HK-2 (cell line): ENCODE data around the gene SGMS1.

ENCODE experiments used
- DNase-seq: peaks from one replicate; pipeline ENCODE4 v3.0.0-alpha.2; 2018; ENCODE audit not compliant: unreplicated experiment

The SGMS1 gene

DNA sequence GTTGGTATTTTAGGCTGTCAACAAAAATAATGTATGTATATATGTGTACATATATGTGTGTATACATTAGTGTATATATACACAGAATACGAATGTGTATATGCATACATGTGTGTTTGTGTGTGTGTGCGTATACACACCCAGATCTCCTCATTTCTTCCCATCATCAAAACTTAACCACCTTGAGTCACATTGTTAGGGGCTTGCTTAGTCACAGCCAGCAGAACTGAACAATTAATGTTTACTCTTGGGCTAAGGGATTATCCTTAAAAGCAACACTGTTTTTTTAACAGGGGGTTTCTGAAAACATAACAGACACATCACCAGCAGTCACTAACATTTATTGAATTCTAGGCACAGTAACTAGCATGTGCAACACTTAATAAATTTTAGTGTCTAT, 289.5 kb downstream of the SGMS1 start:
- no peak for DNase-seq

DNA sequence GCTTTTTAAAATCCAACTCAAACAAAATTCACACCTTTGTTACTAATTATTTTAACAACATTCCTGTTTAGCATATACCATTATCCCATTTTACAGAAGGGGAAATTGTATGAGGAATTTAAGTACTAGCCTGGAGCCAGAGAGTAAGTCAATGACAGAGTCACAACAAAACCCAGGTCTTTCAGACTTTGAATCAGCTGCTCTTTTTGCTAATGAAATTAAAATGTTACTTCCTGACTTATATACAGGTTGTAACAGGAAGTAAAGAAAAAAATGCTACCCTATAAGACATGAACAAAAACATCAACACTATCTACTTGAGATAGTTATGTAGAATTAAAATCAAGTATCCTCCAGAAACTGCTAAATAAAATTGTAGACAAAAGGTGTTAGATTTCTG, 289.9 kb downstream of the SGMS1 start:
- DNase-seq: no peak

DNA sequence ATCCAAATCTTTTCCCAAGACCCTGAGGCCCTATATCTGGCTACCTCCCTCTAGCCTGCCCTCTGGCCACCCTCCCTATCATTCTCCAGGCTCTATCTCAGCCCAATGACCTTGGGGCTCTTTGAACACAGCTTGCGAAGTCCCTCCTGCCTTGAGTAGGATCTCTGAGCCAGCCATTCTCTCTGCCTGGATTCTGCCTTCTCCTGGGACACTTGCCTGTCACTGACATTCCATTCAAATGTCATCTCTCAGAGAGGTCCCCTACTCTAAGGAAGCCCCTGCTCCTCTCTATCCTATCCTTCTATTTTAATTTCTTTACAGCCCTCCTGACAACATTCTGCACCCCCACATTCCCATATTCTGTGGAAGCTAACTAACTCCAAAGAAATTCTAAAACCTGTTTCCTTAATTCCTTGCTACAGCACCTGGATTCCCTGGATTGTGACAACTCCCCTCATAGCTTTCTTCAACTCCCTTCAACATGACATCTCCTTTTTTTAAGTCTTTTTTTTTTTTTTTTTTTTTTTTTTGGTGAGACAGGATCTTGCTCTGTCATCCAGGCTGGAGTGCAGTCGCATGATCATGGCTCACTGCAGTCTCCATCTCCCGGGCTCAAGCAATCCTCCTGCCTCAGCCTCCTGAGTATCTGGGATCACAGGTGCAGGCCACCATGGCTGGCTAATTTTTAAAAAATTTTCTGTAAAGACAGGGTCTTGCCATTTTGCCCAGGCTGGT, 291.5 kb downstream of the SGMS1 start:
- no peak for DNase-seq

DNA sequence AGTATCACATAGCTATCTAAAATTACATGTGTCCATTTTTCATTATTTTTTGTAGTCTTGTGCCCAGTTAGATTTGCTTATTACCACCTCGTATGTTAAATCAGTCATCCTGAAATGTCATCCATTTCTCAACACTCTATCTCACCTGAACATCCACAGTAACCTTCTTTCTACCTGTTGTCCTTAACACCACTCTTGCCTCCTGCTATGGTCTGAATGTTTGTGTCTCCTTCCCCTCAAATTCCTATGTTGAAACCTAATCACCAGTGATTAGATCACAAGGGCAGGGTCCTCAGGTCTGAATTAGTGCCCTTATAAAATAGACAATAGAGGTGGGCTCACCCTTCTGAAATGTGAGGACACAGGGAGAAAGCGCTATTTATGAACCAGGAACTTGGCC, 292.3 kb downstream of the SGMS1 start:
- DNase-seq: no peak

DNA sequence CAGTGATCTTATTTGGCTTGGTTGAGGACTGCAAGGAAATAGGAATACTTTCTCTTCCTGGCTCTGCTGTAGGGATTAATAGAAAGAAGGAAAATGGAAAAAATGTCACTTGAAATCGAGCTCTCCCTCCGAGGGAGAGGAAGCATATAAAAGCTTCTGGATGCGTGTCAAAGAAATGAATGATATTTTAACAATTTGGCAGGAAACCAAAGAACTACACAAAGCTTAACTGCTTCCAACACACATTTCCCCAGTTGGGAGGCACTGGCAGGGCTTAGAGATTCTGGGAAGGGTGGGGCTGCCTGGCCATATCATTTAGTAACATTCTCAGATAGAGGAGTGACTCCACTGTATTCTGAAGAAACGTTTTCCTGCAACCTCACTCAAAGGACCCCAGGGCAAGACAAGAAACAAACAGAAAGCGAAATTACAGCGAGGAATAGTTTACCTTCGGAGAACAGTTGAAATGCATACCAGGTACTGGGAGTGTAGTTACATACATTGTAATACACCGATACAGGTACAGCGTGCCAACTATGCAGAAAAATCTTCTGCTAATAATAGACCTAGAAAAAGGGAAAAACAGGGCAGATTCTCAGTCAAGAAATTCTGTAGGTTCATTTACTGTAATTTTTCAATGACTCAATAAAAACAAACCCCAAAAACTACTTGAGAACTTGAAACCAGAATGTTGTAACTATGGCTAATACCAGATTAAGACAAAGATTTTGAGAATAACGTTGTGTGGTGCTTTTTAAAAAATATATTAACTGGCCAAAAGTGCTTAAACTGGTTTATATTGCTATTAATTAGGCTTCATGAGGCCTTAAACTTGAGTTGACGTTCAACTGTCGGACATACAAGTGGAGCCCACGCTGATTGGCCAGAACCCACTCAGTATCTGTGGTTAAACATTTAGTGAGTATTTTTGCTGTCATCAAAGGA, 296.7 kb downstream of the SGMS1 start:
- no peak for DNase-seq

DNA sequence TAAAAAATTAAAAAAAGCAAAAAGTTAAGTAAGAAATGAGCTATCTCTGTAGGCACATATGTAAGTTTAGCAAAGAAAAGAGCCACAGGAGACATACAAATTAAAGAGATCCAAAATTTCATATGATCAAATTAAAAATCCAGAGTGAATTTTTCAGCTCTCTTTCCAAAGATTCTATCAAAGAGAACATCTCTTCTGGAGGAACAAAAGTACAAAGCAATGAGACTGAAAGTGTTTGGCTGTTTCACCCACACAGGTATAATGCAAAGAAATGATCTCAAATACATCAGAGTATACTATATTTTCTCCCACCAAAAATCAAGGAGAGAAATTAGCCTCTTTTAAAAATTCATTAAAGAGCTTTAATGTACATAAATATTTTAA, 297.6 kb downstream of the SGMS1 start:
- no peak for DNase-seq

DNA sequence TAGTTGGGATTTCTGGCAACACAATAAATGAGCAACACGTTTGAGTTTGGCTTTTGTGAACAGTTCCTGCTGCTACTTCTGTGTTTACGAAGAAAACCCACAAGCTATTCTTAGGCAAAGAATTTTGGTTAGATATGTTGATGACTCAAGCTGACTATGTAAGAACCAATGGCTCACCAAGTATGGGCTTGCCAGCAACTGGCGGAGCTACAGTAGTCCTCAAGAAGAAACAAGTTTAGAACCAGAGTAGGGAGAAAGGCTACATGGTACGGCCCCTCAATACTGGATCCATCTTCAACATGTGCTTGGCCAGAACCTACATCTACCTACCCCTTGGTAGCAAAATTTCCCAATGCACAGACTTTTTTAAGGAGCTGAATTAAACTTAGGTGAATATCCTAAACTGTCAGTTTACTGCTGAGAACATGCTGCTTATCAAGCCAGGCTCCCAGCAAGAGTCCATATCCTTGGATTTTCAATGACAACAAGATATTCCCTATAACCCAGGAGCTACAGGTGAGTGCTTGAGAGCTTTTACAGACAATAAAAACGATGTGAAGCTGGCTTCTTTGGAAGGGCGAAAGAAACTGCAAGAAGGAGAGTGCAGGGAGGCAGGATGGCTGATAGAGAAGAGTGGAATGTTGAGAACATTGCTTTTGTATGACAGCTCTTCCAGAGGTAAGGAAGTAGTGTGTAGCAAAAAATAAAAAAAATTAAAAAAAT, 298.1 kb downstream of the SGMS1 start:
- peak; percentile 25 for DNase-seq

DNA sequence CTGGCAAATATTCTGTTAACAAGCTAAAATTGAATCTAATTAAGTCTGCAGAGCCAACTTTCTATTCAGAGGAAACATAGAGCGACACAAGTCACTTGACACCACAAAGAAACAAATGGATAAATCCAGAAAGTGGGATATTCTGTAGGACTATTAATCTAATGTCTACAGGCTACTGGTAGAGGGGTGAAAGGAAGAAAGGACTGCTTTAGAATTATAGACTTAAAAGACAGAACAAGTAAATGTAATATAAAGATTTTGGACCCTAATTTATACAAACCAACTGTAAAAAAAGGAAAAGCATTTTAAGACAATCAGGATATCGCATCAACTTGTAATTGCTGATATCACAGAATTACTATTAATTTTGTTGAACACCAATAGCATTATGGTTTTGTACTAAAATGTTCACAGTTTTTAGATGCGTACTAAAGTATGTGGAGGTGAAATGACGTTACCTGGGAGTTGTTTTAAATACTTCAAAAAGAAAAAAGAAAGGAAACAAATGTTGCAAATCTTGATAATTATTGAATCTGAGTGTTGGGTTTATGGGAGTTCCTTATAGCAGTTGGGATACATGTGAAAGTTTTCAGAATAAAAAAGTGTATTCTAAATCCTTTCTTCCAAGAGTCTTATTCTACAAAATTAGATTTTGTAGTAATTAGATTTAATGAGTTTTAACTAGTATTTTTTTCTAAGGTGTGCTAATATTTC, 298.9 kb downstream of the SGMS1 start:
- no peak for DNase-seq

DNA sequence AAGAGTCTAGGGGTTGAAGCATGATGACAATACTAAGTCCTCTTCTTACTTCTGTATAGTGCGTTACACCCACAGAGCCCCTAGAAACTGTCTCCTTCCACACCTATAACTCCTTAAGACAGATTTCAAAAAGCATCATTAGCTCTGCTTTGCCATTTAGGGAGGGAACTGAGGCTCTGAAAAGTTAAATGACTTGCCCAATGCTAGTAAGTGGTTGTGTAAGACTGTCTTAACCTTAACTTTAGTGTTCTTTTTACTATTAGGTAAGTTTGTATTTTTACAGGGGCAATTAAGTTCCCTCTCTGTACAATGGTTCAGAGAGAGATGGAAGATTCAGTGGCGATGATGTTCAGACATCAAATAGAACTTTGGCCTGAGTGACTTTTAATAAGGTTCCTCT, 299.7 kb downstream of the SGMS1 start:
- no peak for DNase-seq

DNA sequence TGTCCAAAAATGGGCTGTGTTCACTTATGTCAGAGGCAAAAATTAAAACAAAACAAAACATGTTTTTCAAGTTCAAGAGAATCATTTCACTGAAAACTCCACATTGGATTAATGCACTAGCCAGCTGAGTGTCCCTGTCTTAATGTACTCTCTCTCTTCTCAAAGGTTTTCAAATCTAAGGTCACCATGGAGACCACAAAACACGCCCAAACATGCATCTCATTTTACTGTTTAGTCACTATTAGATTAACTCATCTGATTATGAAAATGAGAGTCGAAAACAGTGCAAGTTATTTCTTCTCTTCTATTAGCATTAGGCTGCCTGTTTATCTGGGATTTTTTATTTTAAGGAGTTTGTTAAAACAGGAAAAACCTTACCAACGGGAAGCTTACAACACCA, 301.7 kb downstream of the SGMS1 start:
- DNase-seq: no peak

DNA sequence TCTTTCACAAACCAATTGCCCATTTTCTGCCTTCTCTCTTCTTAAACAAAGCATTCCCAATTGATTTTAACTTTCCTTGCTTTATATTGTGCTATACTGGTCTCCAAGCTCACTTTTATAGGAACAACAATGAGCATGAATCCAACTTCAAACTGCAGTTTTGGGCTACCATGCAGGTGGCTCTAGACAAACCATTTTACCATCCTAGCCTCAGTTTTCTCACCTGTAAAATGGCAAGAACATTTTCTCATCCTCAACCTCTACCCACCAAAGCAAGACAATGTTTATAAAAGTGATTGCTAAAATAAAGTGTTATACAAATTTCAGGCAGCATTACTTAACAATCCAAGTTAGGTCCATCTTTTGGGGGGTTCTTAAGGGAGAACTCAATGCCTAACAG, 305.6 kb downstream of the SGMS1 start:
- DNase-seq: no peak

DNA sequence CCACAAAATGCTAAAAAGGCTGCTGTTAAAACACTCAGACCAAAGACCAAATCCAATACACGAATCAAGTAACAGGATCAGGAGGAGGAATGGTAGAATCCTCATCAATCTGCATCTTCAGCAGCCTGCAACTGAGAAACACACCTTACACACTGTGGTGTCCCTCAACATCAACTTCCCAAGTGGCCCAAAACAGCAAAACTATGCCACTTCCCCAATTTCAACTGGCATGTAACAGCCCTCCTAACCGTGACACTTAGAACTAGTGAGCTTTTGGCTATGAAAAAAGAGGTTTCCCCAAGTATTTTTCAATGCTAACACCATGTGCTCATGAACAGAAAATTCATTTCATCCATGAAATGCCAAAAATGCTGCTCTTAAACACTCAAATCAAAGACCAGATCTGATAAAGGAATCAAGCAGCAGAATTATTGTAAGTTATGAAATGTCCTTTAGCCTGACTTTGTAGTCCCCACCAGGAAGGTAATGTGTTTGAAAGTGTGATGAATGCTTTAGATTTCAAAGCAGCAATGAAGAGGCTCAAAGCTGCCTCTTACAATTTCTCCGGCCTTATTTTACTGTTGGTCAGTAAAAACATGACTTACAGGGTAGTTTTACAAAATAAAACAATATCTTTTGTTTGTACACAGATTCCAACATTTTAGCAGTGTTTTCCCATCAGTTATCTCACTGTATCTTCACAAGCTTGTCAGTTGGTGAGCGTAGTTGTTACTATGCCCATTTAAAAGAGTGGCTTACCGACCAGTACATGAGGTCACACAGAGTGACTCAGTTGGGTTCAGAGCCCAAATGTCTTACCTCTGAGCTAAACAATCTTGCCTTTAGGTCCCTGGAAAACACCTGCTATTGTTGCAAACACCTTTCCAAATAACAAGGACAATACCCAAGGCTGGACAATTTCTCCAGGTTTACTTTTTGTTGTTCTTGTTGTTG, 306.8 kb downstream of the SGMS1 start:
- no peak for DNase-seq

DNA sequence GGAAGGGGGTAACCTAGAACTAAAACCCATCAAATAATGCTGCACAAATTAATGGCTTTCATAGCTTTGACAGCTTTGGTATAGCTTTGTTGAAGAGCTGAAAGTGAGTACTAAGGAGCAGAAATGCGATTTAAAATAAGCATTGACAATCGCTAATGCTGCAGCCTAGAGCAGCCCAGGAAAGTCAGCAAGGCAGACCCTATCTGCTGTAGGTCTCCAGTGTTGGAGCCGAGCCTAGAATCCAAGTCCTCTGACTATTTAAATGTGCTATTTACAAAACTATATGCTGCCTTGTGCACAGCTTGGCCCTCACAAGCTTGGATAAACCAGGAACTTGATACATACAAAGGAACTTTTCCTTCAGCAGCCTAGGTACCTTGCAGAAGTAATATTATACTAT, 307.6 kb downstream of the SGMS1 start:
- no peak for DNase-seq

DNA sequence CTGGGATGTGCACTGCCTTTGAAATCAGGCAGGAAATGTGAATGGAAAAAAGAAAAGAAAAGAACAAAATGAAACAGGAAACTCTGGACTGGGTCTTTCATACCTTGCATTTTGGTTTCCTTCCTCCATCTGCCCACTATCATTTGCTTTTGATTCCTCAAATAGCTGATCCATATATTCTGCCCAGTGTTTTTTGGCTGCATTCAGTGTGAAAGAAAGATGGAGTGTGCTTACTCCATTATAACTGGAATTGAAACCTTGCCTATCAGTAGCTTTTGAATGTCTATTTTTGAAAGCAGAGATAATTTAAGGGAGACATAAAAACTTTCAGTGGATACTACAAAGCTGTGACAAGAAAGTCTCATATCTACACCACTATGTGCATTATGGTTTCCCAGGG, 308.3 kb downstream of the SGMS1 start:
- DNase-seq: no peak

DNA sequence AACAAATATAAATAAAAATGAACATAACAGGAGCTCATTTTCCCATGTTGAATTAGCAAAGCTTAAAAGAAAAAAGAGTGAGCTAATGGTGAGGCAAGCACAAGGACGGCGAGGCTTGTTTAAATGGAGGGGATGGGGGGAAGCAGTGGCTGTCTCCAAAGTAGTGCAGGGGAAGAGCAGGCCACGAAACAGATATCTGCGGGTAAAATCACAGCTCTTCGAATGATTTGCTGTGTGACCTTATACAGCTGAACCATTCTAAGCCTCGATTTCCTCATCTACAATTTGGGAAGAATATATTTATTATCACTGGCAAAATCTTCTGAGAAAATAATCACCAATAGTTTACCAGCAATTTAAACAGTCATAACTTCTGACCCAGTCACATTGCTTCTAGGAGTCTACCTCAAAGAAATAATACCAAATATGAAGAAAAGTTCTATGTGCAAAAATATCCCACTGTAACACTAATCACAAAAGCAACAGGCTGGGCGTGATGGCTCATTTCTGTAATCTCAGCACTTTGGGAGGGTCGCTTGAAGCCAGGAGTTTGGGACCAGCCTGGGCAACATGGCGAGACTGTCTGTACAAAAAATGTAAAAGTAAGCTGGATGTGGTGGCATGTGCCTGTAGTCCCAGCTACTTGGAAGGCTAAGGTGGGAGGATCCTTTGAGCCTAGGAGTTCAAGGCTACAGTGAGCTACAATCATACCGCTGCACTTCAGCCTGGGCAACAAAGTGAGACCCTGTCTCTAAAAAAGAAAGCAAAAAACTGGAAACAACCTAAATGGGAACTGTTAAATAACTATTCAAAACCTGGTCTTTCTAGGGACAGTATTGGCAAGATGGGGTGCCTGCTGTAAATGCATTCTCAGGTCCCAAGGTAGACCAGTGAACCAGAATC, 309.3 kb downstream of the SGMS1 start:
- DNase-seq: no peak

DNA sequence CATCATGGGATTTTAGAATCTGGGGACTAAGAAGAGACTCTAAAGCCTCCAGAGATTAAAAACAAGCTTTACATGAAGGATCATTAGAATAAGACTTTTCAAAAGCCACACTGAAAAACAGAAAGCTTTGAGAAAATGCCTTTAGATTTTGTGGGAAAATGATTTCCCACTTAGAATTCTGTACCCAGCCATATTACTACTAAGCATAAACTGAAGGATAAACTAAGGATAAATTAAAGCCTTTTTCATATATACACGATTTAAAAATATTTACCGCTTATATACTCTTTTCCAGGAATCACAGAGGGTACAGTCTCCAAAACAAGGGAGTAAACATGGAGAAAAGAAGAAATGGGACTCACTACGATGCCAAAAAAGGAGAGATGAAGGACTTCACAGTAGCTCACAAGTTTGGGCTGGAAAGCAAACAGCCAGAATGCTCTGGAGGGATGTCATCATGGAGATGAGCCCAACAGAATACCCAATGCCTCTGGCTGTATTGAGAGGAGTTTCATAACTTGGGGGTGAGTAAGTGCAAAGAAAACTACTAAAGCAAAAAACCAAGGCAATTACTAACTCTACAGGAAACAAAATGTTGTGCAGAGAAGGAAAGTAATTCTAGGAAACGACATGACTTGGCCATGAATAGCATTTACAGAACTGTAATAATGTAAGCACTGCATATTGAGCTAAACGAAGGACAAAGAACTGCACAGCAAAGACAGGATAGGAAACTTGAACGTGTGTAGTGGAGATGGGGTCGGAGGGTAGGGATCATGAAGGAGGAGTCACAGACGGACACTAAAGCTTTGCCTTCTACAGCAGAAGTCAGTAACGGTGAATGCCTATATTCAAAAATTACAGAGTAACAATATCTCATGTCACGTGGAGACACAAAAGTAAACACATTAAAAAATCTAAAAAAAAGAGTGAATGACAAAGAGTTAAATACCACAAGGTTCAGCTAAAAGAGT, 311.0 kb downstream of the SGMS1 start:
- DNase-seq: no peak

DNA sequence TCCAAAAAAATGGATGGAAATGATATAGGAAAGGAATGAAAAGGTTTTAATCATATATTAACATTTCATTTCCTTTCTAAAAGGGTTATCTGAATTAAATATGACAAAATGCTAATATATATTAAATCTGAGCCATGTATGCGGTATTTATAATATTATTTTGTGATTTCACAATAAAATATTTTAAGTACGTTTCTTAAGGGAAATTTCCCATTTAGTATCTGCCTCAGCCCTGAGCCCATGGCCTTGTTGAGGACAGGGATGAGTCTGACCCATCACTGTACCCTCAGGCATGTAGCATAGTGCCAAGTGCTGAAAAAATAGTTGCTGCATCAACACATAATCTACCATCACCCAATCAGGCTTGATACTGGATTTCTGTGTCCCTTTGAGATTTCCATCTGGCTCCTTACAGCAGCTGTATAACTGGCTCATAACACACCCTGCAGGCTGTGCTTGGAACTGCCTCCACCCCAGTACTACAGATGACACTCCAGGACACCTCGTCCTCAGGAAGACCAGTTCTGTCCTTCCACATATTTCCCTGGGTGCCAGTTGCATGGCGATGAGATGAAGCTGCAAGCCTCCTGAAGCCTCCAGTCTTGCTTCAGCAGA, 313.1 kb downstream of the SGMS1 start:
- DNase-seq: peak; percentile 21

DNA sequence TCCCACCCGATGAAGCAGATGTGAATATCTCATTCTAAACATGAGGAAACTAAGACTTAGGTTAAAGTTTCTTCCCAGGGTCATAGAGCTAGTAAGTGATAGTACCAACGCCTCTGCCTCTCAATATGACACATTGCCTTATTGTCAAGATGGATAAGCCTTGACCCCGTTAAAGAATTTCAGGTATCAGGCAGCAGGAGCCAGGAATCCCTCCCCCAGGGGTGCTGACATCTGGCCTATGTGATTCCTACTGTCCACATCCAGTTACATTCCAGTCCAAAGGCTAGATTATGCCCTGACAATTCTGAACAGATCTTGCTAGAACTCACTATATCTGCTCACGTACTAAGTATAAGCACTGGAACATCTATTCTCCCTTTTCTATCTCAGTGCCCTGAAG, 314.4 kb downstream of the SGMS1 start:
- no peak for DNase-seq
